SK-N-SH (cell line): ENCODE results near the gene ARHGEF3. TPM values are rescaled to one million over a fixed set of nuclear protein-coding genes. Genes with fewer than 3 reads are reported as not detected.
A peak's percentile ranks its signal among the peaks of the same experiment; 100 is the strongest.

Experiments
- CTCF ChIA-PET: fragments of 300-600, 350-600 bp; formaldehyde crosslinking; extraction: SDS; loops from one replicate; lab custom pipeline; 2021; lab: Yijun Ruan, JAX
- POLR2A ChIA-PET: fragments of 350-600 bp; sonication (Branson Sonifier 250); formaldehyde crosslinking; extraction: SDS; loops from one replicate; lab custom pipeline; 2020; ENCODE audit warnings: antibody characterized with exemption, inconsistent platforms; lab: Yijun Ruan, JAX
- DNase-seq: peaks from one replicate; pipeline ENCODE4 v3.0.0; 2012
- H2AFZ ChIP-seq: fragments of 200-600 bp; sonication (generic); 2 replicates; pipeline ENCODE4 v1.8.1; 2016; ENCODE audit warnings: antibody characterized with exemption, mild to moderate bottlenecking, low read depth
- H3F3A ChIP-seq: fragments of 200-600 bp; sonication (generic); replicated peaks from 2 replicates; pipeline ENCODE3; 2016; ENCODE audit warnings: antibody characterized with exemption, mild to moderate bottlenecking; ENCODE audit not compliant: insufficient read depth
- H3K27ac ChIP-seq, 2 experiments: fragments of 200-500 bp in 1 of 2; fragments of 200-600 bp in 1 of 2; sonication (Bioruptor generic) in 1 of 2; sonication (generic), shearing (Covaris generic) in 1 of 2; 2 replicates each; pipeline versions ENCODE4 v1.5.1 to v1.6.1; 2014 to 2016; ENCODE audit warnings: low read depth in 2 of 2, inconsistent platforms in 1 of 2, low read length in 1 of 2, mild to moderate bottlenecking in 1 of 2, mixed read lengths in 1 of 2
- H3K27me3 ChIP-seq: fragments of 200-600 bp; sonication (generic), shearing (Covaris generic); 2 replicates; pipeline ENCODE4 v1.6.1; 2016; ENCODE audit warnings: mixed run types; ENCODE audit not compliant: insufficient read depth
- H3K36me3 ChIP-seq, 2 experiments: fragments of 200-500 bp in 1 of 2; fragments of 200-600 bp in 1 of 2; sonication (Bioruptor generic) in 1 of 2; sonication (generic) in 1 of 2; replicated peaks in 1 of 2; 2 replicates each; pipeline versions ENCODE3 to v1.5.1; 2014 to 2016; ENCODE audit warnings: low read length in 1 of 2, mild to moderate bottlenecking in 1 of 2; ENCODE audit not compliant: insufficient read depth in 2 of 2, control insufficient read depth in 1 of 2
- H3K4me1 ChIP-seq, 2 experiments: fragments of 200-500 bp in 1 of 2; fragments of 200-600 bp in 1 of 2; sonication (Bioruptor generic) in 1 of 2; sonication (generic), shearing (Covaris generic) in 1 of 2; 2 replicates each; pipeline versions ENCODE4 v1.5.1 to v1.6.1; 2014 to 2016; ENCODE audit warnings: low read depth in 1 of 2, low read length in 1 of 2, mixed run types in 1 of 2; ENCODE audit not compliant: insufficient read depth in 2 of 2, control insufficient read depth in 1 of 2
- H3K4me2 ChIP-seq: fragments of 200-600 bp; sonication (generic), shearing (Covaris generic); 2 replicates; pipeline ENCODE4 v1.6.1; 2017; ENCODE audit warnings: mixed run types
- H3K4me3 ChIP-seq, 2 experiments: fragments of 200-500 bp in 1 of 2; fragments of 200-600 bp in 1 of 2; sonication (Bioruptor generic) in 1 of 2; sonication (generic), shearing (Covaris generic) in 1 of 2; 2 replicates each; pipeline versions ENCODE4 v1.5.1 to v1.8.1; 2014 to 2016; ENCODE audit warnings: low read depth in 2 of 2, inconsistent platforms in 1 of 2, low read length in 1 of 2, mild to moderate bottlenecking in 1 of 2, mixed read lengths in 1 of 2, moderate library complexity in 1 of 2
- H3K79me2 ChIP-seq: fragments of 200-600 bp; sonication (generic); 2 replicates; pipeline ENCODE4 v1.8.1; 2017; ENCODE audit warnings: mild to moderate bottlenecking; ENCODE audit not compliant: insufficient read depth
- H3K9ac ChIP-seq: fragments of 200-600 bp; sonication (generic); 2 replicates; pipeline ENCODE4 v1.6.1; 2017; ENCODE audit warnings: mixed run types
- H3K9me2 ChIP-seq: fragments of 200-600 bp; sonication (generic); 2 replicates; pipeline ENCODE4 v1.6.1; 2017; ENCODE audit warnings: mixed run types
- H3K9me3 ChIP-seq: fragments of 200-600 bp; sonication (generic); 2 replicates; pipeline ENCODE4 v1.6.1; 2017; ENCODE audit warnings: mixed run types, mild to moderate bottlenecking, moderate library complexity
- H4K20me1 ChIP-seq: fragments of 200-600 bp; sonication (generic); 2 replicates; pipeline ENCODE4 v1.6.1; 2017; ENCODE audit warnings: mild to moderate bottlenecking, mixed run types; ENCODE audit not compliant: insufficient read depth
- CHD2 ChIP-seq: fragments of 150-350 bp; IDR thresholded peaks from 2 replicates; pipeline ENCODE4 v1.6.1; 2018; ENCODE audit warnings: low read length; ENCODE audit not compliant: partially characterized antibody
- CTCF ChIP-seq: fragments of 200-600 bp; sonication (generic); IDR thresholded peaks from 2 replicates; pipeline ENCODE4 v1.6.1; 2017; ENCODE audit warnings: antibody characterized with exemption, mild to moderate bottlenecking, moderate library complexity
- EP300 ChIP-seq, 2 experiments: IDR thresholded peaks; 2 replicates each; pipeline versions ENCODE4 v1.4.0 to v1.6.1; 2012; ENCODE audit warnings: borderline replicate concordance in 1 of 2, low read depth in 1 of 2, low read length in 1 of 2
- EZH2phosphoT487 ChIP-seq: fragments of 200-600 bp; sonication (generic); IDR thresholded peaks from 2 replicates; pipeline ENCODE4 v1.6.1; 2017; ENCODE audit warnings: low read depth, mixed run types, mild to moderate bottlenecking, antibody characterized with exemption, moderate library complexity, borderline replicate concordance
- FOSL2 ChIP-seq: IDR thresholded peaks from 2 replicates; pipeline ENCODE4 v1.4.0; 2012; ENCODE audit warnings: low read depth, mild to moderate bottlenecking, moderate library complexity, borderline replicate concordance
- FOXM1 ChIP-seq: IDR thresholded peaks from 2 replicates; pipeline ENCODE4 v1.4.0; 2012; ENCODE audit warnings: low read depth, mild to moderate bottlenecking
- GATA2 ChIP-seq: sonication (generic); formaldehyde crosslinking; IDR thresholded peaks from 2 replicates; pipeline ENCODE4 v1.5.0; 2020; ENCODE audit warnings: mild to moderate bottlenecking, missing genetic modification reagents
- IRF3 ChIP-seq: fragments of 150-350 bp; IDR thresholded peaks from 2 replicates; pipeline ENCODE4 v1.6.1; 2016; ENCODE audit warnings: mild to moderate bottlenecking, low read depth, low read length
- JUND ChIP-seq: IDR thresholded peaks from 2 replicates; pipeline ENCODE4 v1.4.0; 2012
- MXI1 ChIP-seq: IDR thresholded peaks from 2 replicates; pipeline ENCODE4 v1.6.1; 2012; ENCODE audit warnings: mild to moderate bottlenecking, low read depth, low read length, improper control_type of control experiment
- NRF1 ChIP-seq: IDR thresholded peaks from 2 replicates; pipeline ENCODE4 v1.6.1; 2012; ENCODE audit warnings: low read depth, mild to moderate bottlenecking, low read length
- POLR2AphosphoS5 ChIP-seq: IDR thresholded peaks from 2 replicates; pipeline ENCODE4 v1.6.1; 2012; ENCODE audit warnings: low read depth, low read length
- RCOR1 ChIP-seq: fragments of 150-350 bp; IDR thresholded peaks from 2 replicates; pipeline ENCODE4 v1.6.1; 2017; ENCODE audit warnings: antibody characterized with exemption, low read length
- RFX5 ChIP-seq: IDR thresholded peaks from 2 replicates; pipeline ENCODE4 v1.6.1; 2012; ENCODE audit warnings: mild to moderate bottlenecking, improper control_type of control experiment, low read length
- SIN3A ChIP-seq: IDR thresholded peaks from 2 replicates; pipeline ENCODE4 v1.6.1; 2012; ENCODE audit warnings: low read depth, mild to moderate bottlenecking, low read length, moderate library complexity, borderline replicate concordance
- TAF1 ChIP-seq: IDR thresholded peaks from 2 replicates; pipeline ENCODE4 v1.6.1; 2012; ENCODE audit warnings: low read depth, mild to moderate bottlenecking, low read length, moderate library complexity, borderline replicate concordance
- TCF12 ChIP-seq: IDR thresholded peaks from 2 replicates; pipeline ENCODE4 v1.4.0; 2012
- USF1 ChIP-seq: IDR thresholded peaks from 2 replicates; pipeline ENCODE4 v1.4.0; 2012; ENCODE audit warnings: low read depth, borderline replicate concordance
- USF2 ChIP-seq: fragments of 150-350 bp; IDR thresholded peaks from 2 replicates; pipeline ENCODE4 v1.6.1; 2017; ENCODE audit warnings: antibody characterized with exemption, low read length, low read depth, borderline replicate concordance
- YY1 ChIP-seq: IDR thresholded peaks from 2 replicates; pipeline ENCODE4 v1.4.0; 2012; ENCODE audit warnings: low read depth, mild to moderate bottlenecking
- WGBS: methylation state at CpG from one replicate; pipeline ENCODE4 v1.1.6; 2017; ENCODE audit warnings: low lambda C conversion rate; 5-methylcytosine and 5-hydroxymethylcytosine counted together
- polyA plus RNA-seq, 3 experiments: library from polyadenylated mRNA; depleted of rRNA; stranded (reverse); fragments of >200 nt; gene quantifications; 2 replicates each; pipeline ENCODE4 v1.2.3, GENCODE V29; 2012

ARHGEF3 gene
- polyA plus RNA-seq, 1 of the 3 experiments (the other 2 are of a cell fraction), result 5.9 TPM

GRCh38 chr3:56772952-56773938, 28.5 kb downstream of the ARHGEF3 start:
- H3K9me2 ChIP-seq, result no peaks in the 10 kb centered on the region
- peaks cover 0 to 32% of the 10 kb centered on the region in 2 experiments; a peak in 2 of 4 replicates for H3K4me1 ChIP-seq
- peak in 1 of 2 experiments; percentile 62; a peak in 2 of 4 replicates for TF ChIP-seq EP300 (IDR thresholded peaks at IDR 0.05; ENCODE audit: borderline replicate concordance in 1 of 2, low read depth in 1 of 2, low read length in 1 of 2)
- peak; percentile 65 for TF ChIP-seq TCF12
- TF ChIP-seq EZH2phosphoT487, result no peak
- no peak for TF ChIP-seq GATA2 (CRISPR knock-in tag)
- TF ChIP-seq, all 33 proteins: peak for 2
- H4K20me1 ChIP-seq, result no peaks in the 10 kb centered on the region
- no peaks in the 10 kb centered on the region for H3K27me3 ChIP-seq
- H3K9ac ChIP-seq, result no peak overlapping the region
- peak overlapping the region in 1 of 2 experiments; percentile 47; a peak in 2 of 4 replicates for H3K27ac ChIP-seq
- no peaks in the 10 kb centered on the region for H3K9me3 ChIP-seq
- H3K36me3 ChIP-seq, result no peaks in the 10 kb centered on the region
- no peak for DNase-seq
- ChIA-PET CTCF (no interaction called here), POLR2A (no interaction called here)
- no peak overlapping the region for H2AFZ ChIP-seq
- 71% methylated on average over 16 of the region's 16 CpGs for WGBS
- no peaks in the 10 kb centered on the region for H3K79me2 ChIP-seq
- H3K4me3 ChIP-seq, result no peak overlapping the region
- no peaks in the 10 kb centered on the region for H3F3A ChIP-seq
- H3K4me2 ChIP-seq, result no peak overlapping the region

GRCh38 chr3:56771376-56771775, 30.4 kb downstream of the ARHGEF3 start:
- no peaks in the 10 kb centered on the region for H3K79me2 ChIP-seq
- H4K20me1 ChIP-seq, result no peaks in the 10 kb centered on the region
- H3K27me3 ChIP-seq, result no peaks in the 10 kb centered on the region
- H3K4me1 ChIP-seq, result peaks cover 0 to 28% of the 10 kb centered on the region in 2 experiments; a peak in 2 of 4 replicates
- TF ChIP-seq POLR2AphosphoS5, result no peak
- no peak for TF ChIP-seq JUND
- TF ChIP-seq SIN3A, result no peak
- TF ChIP-seq FOXM1, result no peak
- TF ChIP-seq TAF1, result no peak
- TF ChIP-seq RFX5, result no peak
- no peak for TF ChIP-seq MXI1
- TF ChIP-seq GATA2 (CRISPR knock-in tag), result no peak
- no peak for TF ChIP-seq IRF3
- no peak for TF ChIP-seq NRF1
- no peak for TF ChIP-seq TCF12
- no peak for TF ChIP-seq EP300 (IDR thresholded peaks at IDR 0.05; ENCODE audit: borderline replicate concordance in 1 of 2, low read depth in 1 of 2, low read length in 1 of 2)
- no peak for TF ChIP-seq USF2
- TF ChIP-seq CTCF, result no peak
- TF ChIP-seq USF1, result no peak
- no peak for TF ChIP-seq YY1
- no peak for TF ChIP-seq CHD2
- TF ChIP-seq FOSL2, result no peak
- TF ChIP-seq RCOR1, result no peak
- TF ChIP-seq, all 33 proteins: peak for 0
- ChIA-PET CTCF (no interaction called here), POLR2A (no interaction called here)
- Histone ChIP-seq H3K9me2 (no peaks in the 10 kb centered on the region), H3K36me3 (no peaks in the 10 kb centered on the region), H3K9ac (no peak overlapping the region), H3K4me3 (no peak overlapping the region), H3K27ac (no peak overlapping the region), H3K9me3 (no peaks in the 10 kb centered on the region), H3F3A (no peaks in the 10 kb centered on the region), H3K4me2 (no peak overlapping the region), H2AFZ (no peak overlapping the region)
- no peak for DNase-seq
